Astrocyte (in vitro differentiated cells and primary cell): ENCODE results near the gene FOXF1.

ENCODE experiments used
- EZH2 ChIP-seq: IDR thresholded peaks from 2 replicates; pipeline ENCODE4 v1.6.1; 2012; ENCODE audit warnings: mild to moderate bottlenecking, low read length, inconsistent platforms; ENCODE audit not compliant: insufficient read depth
- TF ChIP-seq, protein P1 (sequence below): IDR thresholded peaks from 2 replicates; pipeline ENCODE4 v1.5.1; 2011; ENCODE audit warnings: low read depth, mild to moderate bottlenecking, inconsistent platforms, low read length, moderate library complexity; ENCODE audit not compliant: insufficient read depth

DNA sequence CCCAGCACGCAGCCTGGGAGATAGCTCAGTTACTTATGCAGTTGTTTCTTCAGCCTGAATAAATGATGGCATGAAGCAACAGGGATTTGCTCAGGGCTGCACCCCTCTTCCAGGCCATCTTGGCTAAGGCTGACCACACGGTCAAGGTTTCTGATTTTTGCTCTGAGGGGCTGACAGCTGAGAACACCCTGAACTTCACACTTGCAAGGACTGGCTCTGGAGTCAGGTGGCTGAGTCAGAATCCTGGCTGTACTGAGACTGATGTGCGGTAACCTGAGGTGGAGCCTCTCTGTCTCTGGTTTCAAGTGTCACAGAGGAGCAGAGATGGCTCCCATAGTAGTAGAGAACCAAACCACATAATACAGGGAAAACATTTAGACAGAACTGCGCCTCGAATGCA lies 40.0 kb downstream of the FOXF1 start:
- TF ChIP-seq EZH2 = no peak
- TF ChIP-seq, protein P1, sequence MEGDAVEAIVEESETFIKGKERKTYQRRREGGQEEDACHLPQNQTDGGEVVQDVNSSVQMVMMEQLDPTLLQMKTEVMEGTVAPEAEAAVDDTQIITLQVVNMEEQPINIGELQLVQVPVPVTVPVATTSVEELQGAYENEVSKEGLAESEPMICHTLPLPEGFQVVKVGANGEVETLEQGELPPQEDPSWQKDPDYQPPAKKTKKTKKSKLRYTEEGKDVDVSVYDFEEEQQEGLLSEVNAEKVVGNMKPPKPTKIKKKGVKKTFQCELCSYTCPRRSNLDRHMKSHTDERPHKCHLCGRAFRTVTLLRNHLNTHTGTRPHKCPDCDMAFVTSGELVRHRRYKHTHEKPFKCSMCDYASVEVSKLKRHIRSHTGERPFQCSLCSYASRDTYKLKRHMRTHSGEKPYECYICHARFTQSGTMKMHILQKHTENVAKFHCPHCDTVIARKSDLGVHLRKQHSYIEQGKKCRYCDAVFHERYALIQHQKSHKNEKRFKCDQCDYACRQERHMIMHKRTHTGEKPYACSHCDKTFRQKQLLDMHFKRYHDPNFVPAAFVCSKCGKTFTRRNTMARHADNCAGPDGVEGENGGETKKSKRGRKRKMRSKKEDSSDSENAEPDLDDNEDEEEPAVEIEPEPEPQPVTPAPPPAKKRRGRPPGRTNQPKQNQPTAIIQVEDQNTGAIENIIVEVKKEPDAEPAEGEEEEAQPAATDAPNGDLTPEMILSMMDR = no peak
